Neural cell (in vitro differentiated cells): ENCODE measurements around the gene UBE2E3. TPM values are rescaled to one million over a fixed set of nuclear protein-coding genes. Genes with fewer than 3 reads are reported as not detected.

ENCODE experiments used
- H2AFZ ChIP-seq: fragments of 200-600, 300-800 bp; sonication (generic), shearing (Covaris generic); 2 replicates; pipeline ENCODE4 v1.6.0; 2014; ENCODE audit warnings: low read depth, mild to moderate bottlenecking, antibody characterized with exemption, low read length, moderate library complexity
- H3F3A ChIP-seq: fragments of 200-600 bp; shearing (Covaris generic); 2 replicates; pipeline ENCODE4 v1.6.1; 2016; ENCODE audit warnings: mild to moderate bottlenecking, moderate library complexity, mixed read lengths, antibody characterized with exemption, low read length; ENCODE audit not compliant: insufficient read depth, poor library complexity, severe bottlenecking
- H3K27ac ChIP-seq: fragments of 200-600, 300-800 bp; sonication (generic), shearing (Covaris generic); 2 replicates; pipeline ENCODE4 v1.5.1; 2014; ENCODE audit warnings: mild to moderate bottlenecking, low read length, moderate library complexity
- H3K27me3 ChIP-seq: fragments of 300-800, 200-600 bp; sonication (generic), shearing (Covaris generic); 2 replicates; pipeline ENCODE4 v1.6.0; 2014; ENCODE audit warnings: mild to moderate bottlenecking, low read depth, low read length, moderate library complexity; ENCODE audit not compliant: insufficient read depth
- H3K36me3 ChIP-seq: fragments of 300-800, 200-600 bp; sonication (generic), shearing (Covaris generic); 2 replicates; pipeline ENCODE4 v1.5.1; 2014; ENCODE audit warnings: mild to moderate bottlenecking, antibody characterized with exemption, low read length, moderate library complexity; ENCODE audit not compliant: insufficient read depth
- H3K4me2 ChIP-seq: fragments of 300-800, 200-600 bp; sonication (generic), shearing (Covaris generic); 2 replicates; pipeline ENCODE4 v1.6.0; 2014; ENCODE audit warnings: mild to moderate bottlenecking, low read length
- H3K4me3 ChIP-seq: fragments of 300-800, 200-600 bp; sonication (generic), shearing (Covaris generic); 2 replicates; pipeline ENCODE4 v1.5.1; 2014; ENCODE audit warnings: mild to moderate bottlenecking, low read length, moderate library complexity
- H3K79me2 ChIP-seq: fragments of 200-600 bp; shearing (Covaris generic); replicated peaks from 2 replicates; pipeline ENCODE4 v1.6.0; 2014; ENCODE audit warnings: mild to moderate bottlenecking, low read length, moderate library complexity; ENCODE audit not compliant: insufficient read depth
- H3K9ac ChIP-seq: fragments of 300-800, 200-600 bp; sonication (generic), shearing (Covaris generic); 2 replicates; pipeline ENCODE4 v1.6.1; 2016; ENCODE audit warnings: mild to moderate bottlenecking, low read length, mixed read lengths
- H3K9me2 ChIP-seq: fragments of 200-600 bp; shearing (Covaris generic); 2 replicates; pipeline ENCODE4 v1.6.1; 2016; ENCODE audit warnings: mild to moderate bottlenecking, low read length, mixed read lengths; ENCODE audit not compliant: insufficient read depth
- H3K9me3 ChIP-seq: fragments of 200-600, 300-800 bp; sonication (generic), shearing (Covaris generic); 2 replicates; pipeline ENCODE4 v1.6.1; 2016; ENCODE audit warnings: mild to moderate bottlenecking, mixed run types, low read length, moderate library complexity, mixed read lengths
- H4K20me1 ChIP-seq: fragments of 200-600 bp; shearing (Covaris generic); 2 replicates; pipeline ENCODE4 v1.6.1; 2016; ENCODE audit warnings: mild to moderate bottlenecking, mixed run types; ENCODE audit not compliant: insufficient read depth
- EP300 ChIP-seq: fragments of 450-650 bp; conservative IDR thresholded peaks from 2 replicates; pipeline ENCODE4 v1.6.1; 2014; ENCODE audit warnings: antibody characterized with exemption, mild to moderate bottlenecking, moderate library complexity; ENCODE audit not compliant: poor library complexity, severe bottlenecking
- EZH2 ChIP-seq: fragments of 200-600, 300-800 bp; shearing (Covaris generic), sonication (generic); IDR thresholded peaks from 2 replicates; pipeline ENCODE4 v1.6.1; 2014; ENCODE audit warnings: antibody characterized with exemption, low read length, borderline replicate concordance, mild to moderate bottlenecking; ENCODE audit not compliant: insufficient read depth, poor library complexity, severe bottlenecking
- MXI1 ChIP-seq: fragments of 450-650 bp; conservative IDR thresholded peaks from 2 replicates; pipeline ENCODE4 v1.6.1; 2014; ENCODE audit warnings: antibody characterized with exemption, mild to moderate bottlenecking; ENCODE audit not compliant: poor library complexity, severe bottlenecking
- POLR2AphosphoS5 ChIP-seq: IDR thresholded peaks from 2 replicates; pipeline ENCODE4 v1.6.1; 2012
- RAD21 ChIP-seq: fragments of 450-650 bp; conservative IDR thresholded peaks from 2 replicates; pipeline ENCODE4 v1.6.1; 2014; ENCODE audit warnings: antibody characterized with exemption, mild to moderate bottlenecking, moderate library complexity
- SMC3 ChIP-seq: fragments of 450-650 bp; conservative IDR thresholded peaks from 2 replicates; pipeline ENCODE4 v1.6.1; 2014; ENCODE audit warnings: antibody characterized with exemption, mild to moderate bottlenecking, moderate library complexity; ENCODE audit not compliant: poor library complexity
- TAF1 ChIP-seq: IDR thresholded peaks from 2 replicates; pipeline ENCODE4 v1.6.1; 2012; ENCODE audit warnings: low read depth
- polyA plus RNA-seq: library from polyadenylated mRNA; depleted of rRNA; stranded (reverse); fragments of >200 nt; gene quantifications from 2 replicates; pipeline ENCODE4 v1.2.3, GENCODE V29; 2014
- TF ChIP-seq, protein P1 (sequence below): fragments of 450-650 bp; IDR thresholded peaks from 2 replicates; pipeline ENCODE4 v1.5.1; 2014; ENCODE audit warnings: antibody characterized with exemption, mild to moderate bottlenecking, moderate library complexity; ENCODE audit not compliant: poor library complexity, severe bottlenecking
- TF ChIP-seq, protein P2 (sequence below): IDR thresholded peaks from 2 replicates; pipeline ENCODE4 v1.6.1; 2012; ENCODE audit warnings: borderline replicate concordance

Gene UBE2E3
- polyA plus RNA-seq, 1 donor from 2014 or later, result 337 TPM

DNA sequence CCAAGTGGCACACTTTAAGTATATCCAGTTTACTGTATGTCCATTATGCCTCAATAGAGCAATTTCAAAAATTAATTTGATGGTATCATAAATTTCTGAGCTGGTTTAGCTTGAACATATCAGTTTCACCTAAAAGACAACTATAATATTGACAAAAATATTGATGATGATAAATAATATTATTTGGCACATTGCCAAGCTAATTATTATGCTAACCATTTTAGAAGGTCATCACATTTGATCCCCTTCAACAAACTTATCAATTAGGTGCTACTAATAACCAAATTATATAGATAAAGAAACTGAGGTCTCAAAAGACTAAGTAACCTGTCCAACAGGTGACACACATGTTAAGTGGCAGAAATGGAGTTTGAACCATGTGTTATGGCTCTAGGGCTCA, 26.9 kb upstream of the UBE2E3 start:
- Histone ChIP-seq H3F3A (no peaks in the 10 kb centered on the region), H3K27me3 (no peaks in the 10 kb centered on the region), H3K79me2 (no peaks in the 10 kb centered on the region), H4K20me1 (no peaks in the 10 kb centered on the region), H3K9ac (no peak overlapping the region), H3K36me3 (no peaks in the 10 kb centered on the region), H3K9me2 (no peaks in the 10 kb centered on the region), H3K4me2 (no peak overlapping the region), H3K9me3 (no peaks in the 10 kb centered on the region), H2AFZ (no peak overlapping the region), H3K27ac (no peak overlapping the region), H3K4me3 (no peak overlapping the region)
- TF ChIP-seq, protein P1, sequence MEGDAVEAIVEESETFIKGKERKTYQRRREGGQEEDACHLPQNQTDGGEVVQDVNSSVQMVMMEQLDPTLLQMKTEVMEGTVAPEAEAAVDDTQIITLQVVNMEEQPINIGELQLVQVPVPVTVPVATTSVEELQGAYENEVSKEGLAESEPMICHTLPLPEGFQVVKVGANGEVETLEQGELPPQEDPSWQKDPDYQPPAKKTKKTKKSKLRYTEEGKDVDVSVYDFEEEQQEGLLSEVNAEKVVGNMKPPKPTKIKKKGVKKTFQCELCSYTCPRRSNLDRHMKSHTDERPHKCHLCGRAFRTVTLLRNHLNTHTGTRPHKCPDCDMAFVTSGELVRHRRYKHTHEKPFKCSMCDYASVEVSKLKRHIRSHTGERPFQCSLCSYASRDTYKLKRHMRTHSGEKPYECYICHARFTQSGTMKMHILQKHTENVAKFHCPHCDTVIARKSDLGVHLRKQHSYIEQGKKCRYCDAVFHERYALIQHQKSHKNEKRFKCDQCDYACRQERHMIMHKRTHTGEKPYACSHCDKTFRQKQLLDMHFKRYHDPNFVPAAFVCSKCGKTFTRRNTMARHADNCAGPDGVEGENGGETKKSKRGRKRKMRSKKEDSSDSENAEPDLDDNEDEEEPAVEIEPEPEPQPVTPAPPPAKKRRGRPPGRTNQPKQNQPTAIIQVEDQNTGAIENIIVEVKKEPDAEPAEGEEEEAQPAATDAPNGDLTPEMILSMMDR, result no peak
- no peak for TF ChIP-seq MXI1
- no peak for TF ChIP-seq POLR2AphosphoS5
- no peak for TF ChIP-seq EP300
- TF ChIP-seq RAD21, result no peak
- no peak for TF ChIP-seq TAF1
- TF ChIP-seq, protein P2, sequence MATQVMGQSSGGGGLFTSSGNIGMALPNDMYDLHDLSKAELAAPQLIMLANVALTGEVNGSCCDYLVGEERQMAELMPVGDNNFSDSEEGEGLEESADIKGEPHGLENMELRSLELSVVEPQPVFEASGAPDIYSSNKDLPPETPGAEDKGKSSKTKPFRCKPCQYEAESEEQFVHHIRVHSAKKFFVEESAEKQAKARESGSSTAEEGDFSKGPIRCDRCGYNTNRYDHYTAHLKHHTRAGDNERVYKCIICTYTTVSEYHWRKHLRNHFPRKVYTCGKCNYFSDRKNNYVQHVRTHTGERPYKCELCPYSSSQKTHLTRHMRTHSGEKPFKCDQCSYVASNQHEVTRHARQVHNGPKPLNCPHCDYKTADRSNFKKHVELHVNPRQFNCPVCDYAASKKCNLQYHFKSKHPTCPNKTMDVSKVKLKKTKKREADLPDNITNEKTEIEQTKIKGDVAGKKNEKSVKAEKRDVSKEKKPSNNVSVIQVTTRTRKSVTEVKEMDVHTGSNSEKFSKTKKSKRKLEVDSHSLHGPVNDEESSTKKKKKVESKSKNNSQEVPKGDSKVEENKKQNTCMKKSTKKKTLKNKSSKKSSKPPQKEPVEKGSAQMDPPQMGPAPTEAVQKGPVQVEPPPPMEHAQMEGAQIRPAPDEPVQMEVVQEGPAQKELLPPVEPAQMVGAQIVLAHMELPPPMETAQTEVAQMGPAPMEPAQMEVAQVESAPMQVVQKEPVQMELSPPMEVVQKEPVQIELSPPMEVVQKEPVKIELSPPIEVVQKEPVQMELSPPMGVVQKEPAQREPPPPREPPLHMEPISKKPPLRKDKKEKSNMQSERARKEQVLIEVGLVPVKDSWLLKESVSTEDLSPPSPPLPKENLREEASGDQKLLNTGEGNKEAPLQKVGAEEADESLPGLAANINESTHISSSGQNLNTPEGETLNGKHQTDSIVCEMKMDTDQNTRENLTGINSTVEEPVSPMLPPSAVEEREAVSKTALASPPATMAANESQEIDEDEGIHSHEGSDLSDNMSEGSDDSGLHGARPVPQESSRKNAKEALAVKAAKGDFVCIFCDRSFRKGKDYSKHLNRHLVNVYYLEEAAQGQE, result no peak
- TF ChIP-seq EZH2, result no peak
- no peak for TF ChIP-seq SMC3

DNA sequence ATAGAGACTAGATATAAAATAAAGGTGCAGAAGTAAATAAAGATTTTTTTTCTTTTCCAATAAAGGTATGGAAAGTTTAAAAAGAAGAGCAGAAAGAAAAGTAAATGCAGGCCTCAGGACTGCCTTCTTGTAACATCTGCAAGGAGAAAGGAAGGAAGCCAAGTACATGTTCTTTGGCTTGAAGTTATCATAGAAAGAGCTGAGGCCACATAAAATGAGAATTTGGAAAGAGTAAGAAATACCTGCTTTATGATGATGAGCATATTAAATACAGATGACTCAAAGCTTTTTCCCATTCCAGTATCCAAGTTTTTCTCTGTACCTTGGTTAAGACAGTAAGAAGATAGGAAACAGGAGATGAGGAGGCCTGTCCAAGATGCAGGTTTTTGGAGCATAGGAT, 25.3 kb upstream of the UBE2E3 start:
- Histone ChIP-seq H3K9me3 (no peaks in the 10 kb centered on the region), H4K20me1 (no peaks in the 10 kb centered on the region), H3K9ac (no peak overlapping the region), H3K79me2 (no peaks in the 10 kb centered on the region), H3K27ac (no peak overlapping the region), H3K27me3 (no peaks in the 10 kb centered on the region), H3K36me3 (no peaks in the 10 kb centered on the region), H3K9me2 (no peaks in the 10 kb centered on the region), H3F3A (no peaks in the 10 kb centered on the region), H3K4me3 (no peak overlapping the region), H3K4me2 (no peak overlapping the region), H2AFZ (no peak overlapping the region)
- TF ChIP-seq, protein P2, result no peak
- TF ChIP-seq MXI1, result no peak
